GM23338 (cell line): ENCODE data around the gene GFRA1. TPM values are rescaled to one million over a fixed set of nuclear protein-coding genes. Genes with fewer than 3 reads are reported as not detected.

Source experiments
- ATAC-seq: fragments of 200-7000 bp; cut with Tn5 transposase; 3 replicates; pipeline ENCODE4 v1.9.1; 2020
- DNase-seq: peaks from one replicate; pipeline ENCODE4 v3.0.0-alpha.2; 2015; ENCODE audit warnings: low spot score
- H2AFZ ChIP-seq: fragments of 200-600 bp; sonication (generic); 2 replicates; pipeline ENCODE4 v1.8.0; 2016; ENCODE audit warnings: antibody characterized with exemption, mild to moderate bottlenecking, moderate library complexity
- H3F3A ChIP-seq: fragments of 200-600 bp; sonication (generic); replicated peaks from 2 replicates; pipeline ENCODE4 v1.8.0; 2017; ENCODE audit warnings: antibody characterized with exemption, mixed run types, low read depth
- H3K27ac ChIP-seq: fragments of 200-600 bp; sonication (generic); 2 replicates; pipeline ENCODE4 v1.6.1; 2016; ENCODE audit warnings: low read depth
- H3K27me3 ChIP-seq: fragments of 200-600 bp; sonication (generic); 2 replicates; pipeline ENCODE4 v1.8.0; 2016; ENCODE audit warnings: mild to moderate bottlenecking, mixed run types, moderate library complexity; ENCODE audit not compliant: insufficient read depth
- H3K36me3 ChIP-seq: fragments of 200-600 bp; sonication (generic); 2 replicates; pipeline ENCODE4 v1.8.0; 2016; ENCODE audit warnings: mild to moderate bottlenecking; ENCODE audit not compliant: insufficient read depth
- H3K4me1 ChIP-seq: fragments of 200-600 bp; sonication (generic); 2 replicates; pipeline ENCODE4 v1.8.0; 2016; ENCODE audit warnings: mild to moderate bottlenecking, moderate library complexity; ENCODE audit not compliant: insufficient read depth
- H3K4me2 ChIP-seq: fragments of 200-600 bp; sonication (generic); 2 replicates; pipeline ENCODE4 v1.7.1; 2017; ENCODE audit warnings: mixed run types
- H3K4me3 ChIP-seq: fragments of 200-600 bp; sonication (generic); 2 replicates; pipeline ENCODE4 v1.6.1; 2016; ENCODE audit warnings: mixed run types
- H3K79me2 ChIP-seq: fragments of 200-600 bp; sonication (generic); replicated peaks from 2 replicates; pipeline ENCODE4 v1.8.0; 2017; ENCODE audit warnings: mild to moderate bottlenecking; ENCODE audit not compliant: insufficient read depth
- H3K9me2 ChIP-seq: fragments of 200-600 bp; sonication (generic); 2 replicates; pipeline ENCODE4 v1.8.0; 2017; ENCODE audit not compliant: insufficient read depth
- H4K20me1 ChIP-seq: fragments of 200-600 bp; sonication (generic); replicated peaks from 2 replicates; pipeline ENCODE4 v1.8.0; 2017; ENCODE audit warnings: mild to moderate bottlenecking; ENCODE audit not compliant: insufficient read depth
- H3K27ac Mint-ChIP-seq: 2 replicates; pipeline ENCODE4 v1.8.0; 2020; ENCODE audit warnings: inconsistent platforms, mild to moderate bottlenecking, moderate library complexity, mixed read lengths
- H3K27me3 Mint-ChIP-seq: 3 replicates; pipeline ENCODE4 v1.8.0; 2022; ENCODE audit warnings: low read depth, mild to moderate bottlenecking, moderate library complexity, mixed read lengths, inconsistent platforms; ENCODE audit not compliant: insufficient read depth, poor library complexity
- H3K36me3 Mint-ChIP-seq: 3 replicates; pipeline ENCODE4 v1.8.0; 2021; ENCODE audit warnings: low read depth, mild to moderate bottlenecking, inconsistent platforms, moderate library complexity, mixed read lengths
- H3K4me1 Mint-ChIP-seq: 3 replicates; pipeline ENCODE4 v1.8.0; 2020; ENCODE audit warnings: mild to moderate bottlenecking, inconsistent platforms, mixed read lengths
- H3K4me3 Mint-ChIP-seq: 3 replicates; pipeline ENCODE4 v1.8.0; 2021; ENCODE audit warnings: moderate library complexity, mild to moderate bottlenecking, inconsistent platforms, mixed read lengths
- H3K9me3 Mint-ChIP-seq: 3 replicates; pipeline ENCODE4 v1.8.0; 2020; ENCODE audit warnings: moderate library complexity, mild to moderate bottlenecking, inconsistent platforms, mixed read lengths
- CREB1 ChIP-seq: fragments of 250-450 bp; sonication (Bioruptor Pico); IDR thresholded peaks from 2 replicates; pipeline ENCODE4 v1.5.0; 2020; ENCODE audit warnings: low read depth, mild to moderate bottlenecking, moderate library complexity
- EZH2 ChIP-seq: fragments of 200-600 bp; sonication (generic); IDR thresholded peaks from one replicate; pipeline ENCODE4 v1.8.0; 2017; ENCODE audit warnings: antibody characterized with exemption, mild to moderate bottlenecking, low read depth; ENCODE audit not compliant: unreplicated experiment
- ZNF114 ChIP-seq: fragments of 250-450 bp; sonication (Bioruptor Pico); IDR thresholded peaks from 2 replicates; pipeline ENCODE4 v1.5.0; 2020; ENCODE audit warnings: mild to moderate bottlenecking, moderate library complexity
- ZNF331 ChIP-seq: fragments of 250-450 bp; sonication (Bioruptor Pico); IDR thresholded peaks from 2 replicates; pipeline ENCODE4 v1.5.0; 2020; ENCODE audit warnings: low read depth, mild to moderate bottlenecking, moderate library complexity
- ZNF462 ChIP-seq: fragments of 250-450 bp; sonication (Bioruptor Pico); IDR thresholded peaks from 2 replicates; pipeline ENCODE4 v1.5.0; 2020; ENCODE audit warnings: mild to moderate bottlenecking, moderate library complexity
- polyA plus RNA-seq: library from polyadenylated mRNA; unstranded; fragments of >200 nt; fragmentation: Nextera tagmentation; extraction: Ambion mirVana; gene quantifications from 2 replicates; pipeline ENCODE4 v1.2.1, GENCODE V29; 2016
- total RNA-seq: library from RNA; depleted of rRNA; stranded (reverse); fragments of >200 nt; shearing (Covaris generic); gene quantifications from 2 replicates; pipeline ENCODE4 v1.2.3, GENCODE V29; 2014

Gene GFRA1
- total and polyA plus RNA-seq, 2 experiments from 2014 or later, result 1.4 to 2.8 TPM

GRCh38 chr10:116253716-116254115 lies 19.3 kb downstream of the GFRA1 start (continued):
- TF ChIP-seq ZNF462 (CRISPR knock-in tag) (no peak), CREB1 (CRISPR knock-in tag) (no peak)

- Histone ChIP-seq H3K9me2 (0 out of 2 replicates have a peak, but pooled peaks cover 4% of the 10 kb centered on the region), H3K4me3 (no peak overlapping the region), H3K79me2 (no peaks in the 10 kb centered on the region), H4K20me1 (no peaks in the 10 kb centered on the region), H3K27ac (no peak overlapping the region), H3K4me1 (peaks cover 23% of the 10 kb centered on the region), H3F3A (no peaks in the 10 kb centered on the region), H3K4me2 (no peak overlapping the region), H3K27me3 (no peaks in the 10 kb centered on the region), H3K36me3 (no peaks in the 10 kb centered on the region), H2AFZ (no peak overlapping the region)
- Mint-ChIP-seq H3K9me3 (no peaks in the 10 kb centered on the region), H3K4me1 (peaks cover 19% of the 10 kb centered on the region), H3K36me3 (no peaks in the 10 kb centered on the region), H3K4me3 (no peak overlapping the region), H3K27me3 (no peaks in the 10 kb centered on the region), H3K27ac (no peak overlapping the region; the same call in 1 of the 2 replicates)
- no peak for DNase-seq
- no peak for ATAC-seq
- TF ChIP-seq ZNF331 (CRISPR knock-in tag), result no peak
- no peak for TF ChIP-seq EZH2
- no peak for TF ChIP-seq ZNF462 (CRISPR knock-in tag)
- TF ChIP-seq ZNF114 (CRISPR knock-in tag), result no peak
Measured at GRCh38 chr10:116251602-116252395, 21.2 kb downstream of the GFRA1 start.
